GM23248 (cell line): ENCODE measurements around the gene INTS11. TPM values are rescaled to one million over a fixed set of nuclear protein-coding genes. Genes with fewer than 3 reads are reported as not detected.

Experiments used
- DNase-seq: peaks from one replicate; pipeline ENCODE4 v3.0.0-alpha.2; 2015
- H2AFZ ChIP-seq: fragments of 200-600 bp; sonication (generic); 2 replicates; pipeline ENCODE4 v1.6.1; 2016; ENCODE audit warnings: antibody characterized with exemption
- H3F3A ChIP-seq: fragments of 200-600 bp; sonication (generic); 2 replicates; pipeline ENCODE4 v1.6.1; 2016; ENCODE audit warnings: mild to moderate bottlenecking, antibody characterized with exemption, mixed run types; ENCODE audit not compliant: insufficient read depth
- H3K27ac ChIP-seq: fragments of 200-600 bp; sonication (generic); 2 replicates; pipeline ENCODE4 v1.5.1; 2016; ENCODE audit warnings: mild to moderate bottlenecking
- H3K27me3 ChIP-seq: fragments of 200-600 bp; sonication (generic); replicated peaks from 2 replicates; pipeline ENCODE4 v1.6.1; 2016; ENCODE audit warnings: mild to moderate bottlenecking; ENCODE audit not compliant: insufficient read depth
- H3K36me3 ChIP-seq: fragments of 200-600 bp; sonication (generic); 2 replicates; pipeline ENCODE4 v1.6.1; 2016; ENCODE audit warnings: low read depth, mild to moderate bottlenecking
- H3K4me1 ChIP-seq: fragments of 200-600 bp; sonication (generic); 2 replicates; pipeline ENCODE4 v1.6.1; 2016; ENCODE audit warnings: mild to moderate bottlenecking; ENCODE audit not compliant: insufficient read depth
- H3K4me2 ChIP-seq: fragments of 200-600 bp; sonication (generic); one replicate; pipeline ENCODE4 v1.6.1; 2016; ENCODE audit warnings: mild to moderate bottlenecking; ENCODE audit not compliant: unreplicated experiment
- H3K4me3 ChIP-seq: fragments of 200-600 bp; sonication (generic); 2 replicates; pipeline ENCODE4 v1.5.1; 2016; ENCODE audit warnings: mild to moderate bottlenecking
- H3K79me2 ChIP-seq: fragments of 200-600 bp; sonication (generic); 2 replicates; pipeline ENCODE4 v1.6.1; 2016; ENCODE audit warnings: mild to moderate bottlenecking; ENCODE audit not compliant: insufficient read depth
- H3K9ac ChIP-seq: fragments of 200-600 bp; sonication (generic); 2 replicates; pipeline ENCODE4 v1.6.1; 2016; ENCODE audit warnings: mild to moderate bottlenecking
- H3K9me2 ChIP-seq: fragments of 200-600 bp; sonication (generic); 2 replicates; pipeline ENCODE4 v1.6.1; 2016; ENCODE audit warnings: mixed run types, mild to moderate bottlenecking, moderate library complexity; ENCODE audit not compliant: insufficient read depth
- H3K9me3 ChIP-seq: fragments of 200-600 bp; sonication (generic); one replicate; pipeline ENCODE4 v1.6.1; 2017; ENCODE audit warnings: low read depth
- H4K20me1 ChIP-seq: fragments of 200-600 bp; sonication (generic); 2 replicates; pipeline ENCODE4 v1.6.0; 2016; ENCODE audit not compliant: insufficient read depth
- EZH2 ChIP-seq: fragments of 200-600 bp; sonication (generic); IDR thresholded peaks from 2 replicates; pipeline ENCODE4 v1.6.1; 2018; ENCODE audit warnings: antibody characterized with exemption, mild to moderate bottlenecking; ENCODE audit not compliant: insufficient read depth, poor library complexity, severe bottlenecking
- EZH2phosphoT487 ChIP-seq: fragments of 200-600 bp; sonication (generic); IDR thresholded peaks from 2 replicates; pipeline ENCODE4 v1.6.1; 2018; ENCODE audit warnings: antibody characterized with exemption, moderate library complexity, mild to moderate bottlenecking, low read depth; ENCODE audit not compliant: insufficient read depth
- WGBS, 2 experiments: methylation state at CpG; one replicate each; pipeline ENCODE4 v1.1.6; 2015 to 2017; ENCODE audit warnings: low lambda C conversion rate in 2 of 2, low coverage in 1 of 2; ENCODE audit errors: missing lambda C conversion rate in 2 of 2; 5-methylcytosine and 5-hydroxymethylcytosine counted together
- in situ Hi-C: fragments of 300-500 bp; cut with MboI; formaldehyde crosslinking; loops from 2 replicates; pipeline ENCODE4 v1.15.0; 2020
- polyA plus RNA-seq: library from polyadenylated mRNA; unstranded; fragments of >200 nt; fragmentation: Nextera tagmentation; extraction: Ambion mirVana; gene quantifications from 2 replicates; pipeline ENCODE4 v1.2.1, GENCODE V29; 2016
- total RNA-seq: library from RNA; depleted of rRNA; stranded (reverse); fragments of >200 nt; shearing (Covaris generic); gene quantifications from 2 replicates; pipeline ENCODE4 v1.2.3, GENCODE V29; 2014

The INTS11 gene
- total and polyA plus RNA-seq, 2 experiments from 2014 or later = 70.2 to 90.0 TPM

DNA sequence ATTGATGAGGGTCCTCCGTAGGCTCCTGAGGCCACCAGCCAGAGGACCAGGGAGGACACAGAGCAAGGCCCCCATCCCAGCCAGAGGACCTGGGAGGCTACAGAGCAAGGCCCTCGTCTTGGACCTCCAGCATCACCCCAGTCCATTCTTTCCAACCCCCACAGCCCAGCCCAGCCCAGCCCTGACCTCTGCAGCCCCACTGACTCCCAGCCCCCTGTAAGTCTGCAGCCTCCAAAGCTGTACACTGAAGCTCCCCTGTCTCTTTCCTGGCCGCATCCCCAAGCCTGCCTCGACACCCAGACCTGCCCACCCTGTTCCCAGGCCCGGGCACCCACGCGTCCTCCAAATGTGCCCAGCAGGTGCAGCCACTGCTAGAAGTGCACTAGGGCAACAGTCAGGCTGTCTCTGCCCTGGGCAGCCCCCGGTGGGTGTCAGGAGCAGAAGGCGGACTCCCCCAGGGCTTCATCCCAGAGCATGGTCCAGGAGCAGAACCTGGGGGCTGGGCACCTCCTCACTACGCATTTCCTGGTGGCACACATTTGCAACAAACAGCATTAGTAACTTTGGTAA lies 22.7 kb upstream of the INTS11 start:
- peak overlapping the region; percentile 89 for H3K4me2 ChIP-seq
- H3F3A ChIP-seq = peaks cover 2% of the 10 kb centered on the region
- H3K9me2 ChIP-seq = no peaks in the 10 kb centered on the region
- peak overlapping the region; percentile 59 for H3K27ac ChIP-seq
- H3K79me2 ChIP-seq = peaks cover 73% of the 10 kb centered on the region
- H2AFZ ChIP-seq = no peak overlapping the region
- H3K4me3 ChIP-seq = peak overlapping the region; percentile 80
- DNase-seq = no peak
- H3K9ac ChIP-seq = peak overlapping the region; percentile 85
- no peaks in the 10 kb centered on the region for H4K20me1 ChIP-seq
- TF ChIP-seq EZH2 (no peak), EZH2phosphoT487 (no peak)
- WGBS, 2 experiments = 88 to 91% methylated on average over 10 of the region's 10 CpGs
- H3K9me3 ChIP-seq = no peaks in the 10 kb centered on the region
- peaks cover 26% of the 10 kb centered on the region for H3K4me1 ChIP-seq
- in situ Hi-C loops = no loop called here
- H3K27me3 ChIP-seq = no peaks in the 10 kb centered on the region
- H3K36me3 ChIP-seq = no peaks in the 10 kb centered on the region

DNA sequence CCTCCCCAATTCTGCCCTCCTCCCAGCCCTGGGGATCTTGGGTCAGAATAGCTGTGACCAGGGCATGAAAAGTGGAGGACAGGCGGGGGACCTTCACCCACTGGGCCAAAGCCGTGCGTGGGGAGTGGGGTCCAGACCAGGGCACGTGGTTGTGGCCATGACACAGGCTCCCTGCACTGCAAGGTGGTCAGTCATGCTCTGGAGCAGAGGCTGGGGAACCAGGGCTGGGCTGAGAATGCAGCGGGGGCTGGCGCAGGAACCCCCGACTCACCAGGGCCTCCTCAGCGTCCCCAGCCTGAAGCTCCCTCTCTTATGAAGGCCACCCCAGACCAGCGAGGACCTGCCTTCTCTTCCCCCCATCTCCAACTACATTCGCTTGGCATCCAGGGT lies 22.0 kb upstream of the INTS11 start:
- peak overlapping the region; percentile 89 for H3K4me2 ChIP-seq
- in situ Hi-C loops = no loop called here
- no peaks in the 10 kb centered on the region for H3K36me3 ChIP-seq
- 82 to 84% methylated on average over 10 of the region's 10 CpGs for WGBS, 2 experiments
- H3K9me3 ChIP-seq = no peaks in the 10 kb centered on the region
- TF ChIP-seq EZH2phosphoT487 (no peak), EZH2 (no peak)
- peak overlapping the region; percentile 33 for H3K9ac ChIP-seq
- H3K79me2 ChIP-seq = peaks cover 72% of the 10 kb centered on the region
- DNase-seq = no peak
- no peaks in the 10 kb centered on the region; the same call in 1 of the 2 replicates for H3F3A ChIP-seq
- H3K27ac ChIP-seq = peak overlapping the region; percentile 41; the same call in 1 of the 2 replicates
- peaks cover 23% of the 10 kb centered on the region for H3K4me1 ChIP-seq
- H4K20me1 ChIP-seq = no peaks in the 10 kb centered on the region
- H2AFZ ChIP-seq = no peak overlapping the region
- no peaks in the 10 kb centered on the region for H3K27me3 ChIP-seq
- no peaks in the 10 kb centered on the region for H3K9me2 ChIP-seq
- H3K4me3 ChIP-seq = peak overlapping the region; percentile 29; the same call in 1 of the 2 replicates

DNA sequence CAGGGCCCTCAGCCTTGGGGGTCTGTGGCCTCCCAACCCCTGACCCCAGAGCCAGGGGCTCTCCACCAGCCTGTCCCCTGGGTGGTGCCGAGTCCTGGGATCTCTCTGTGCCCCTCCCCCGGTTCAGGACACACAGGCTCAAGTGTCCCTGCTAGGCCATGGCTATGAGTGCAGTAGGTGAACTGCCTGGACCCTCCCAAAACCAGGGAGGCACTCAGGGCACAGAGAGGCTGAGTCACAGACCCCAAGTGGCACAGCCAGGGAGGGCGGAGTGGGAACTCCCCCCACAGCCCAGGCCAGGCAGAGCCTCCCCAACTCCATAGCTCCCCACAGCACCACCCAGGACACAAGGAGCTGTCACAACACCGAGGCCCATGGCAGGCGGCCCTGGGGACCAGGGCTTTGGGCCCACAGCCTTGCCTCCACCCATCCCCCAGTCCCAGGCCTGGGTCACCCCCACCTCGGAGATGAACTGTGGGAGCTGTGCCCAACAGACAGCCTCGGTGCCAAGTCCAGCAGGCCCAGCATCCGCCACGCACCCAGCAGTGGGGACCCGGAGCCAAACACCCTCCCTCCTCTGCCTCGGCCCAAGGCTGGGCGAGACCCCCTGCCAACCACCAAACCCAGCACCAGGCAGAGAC lies 21.5 kb upstream of the INTS11 start:
- WGBS, 2 experiments = 67 to 68% methylated on average over 12 of the region's 12 CpGs
- no peaks in the 10 kb centered on the region for H4K20me1 ChIP-seq
- peak overlapping the region; percentile 19 for H3K4me2 ChIP-seq
- H3K79me2 ChIP-seq = peaks cover 76% of the 10 kb centered on the region
- no peaks in the 10 kb centered on the region for H3K9me3 ChIP-seq
- peak overlapping the region; percentile 41; the same call in 1 of the 2 replicates for H3K27ac ChIP-seq
- peaks cover 23% of the 10 kb centered on the region for H3K4me1 ChIP-seq
- H3K9ac ChIP-seq = peak overlapping the region; percentile 33; the same call in 1 of the 2 replicates
- H3K9me2 ChIP-seq = no peaks in the 10 kb centered on the region
- no peaks in the 10 kb centered on the region for H3K27me3 ChIP-seq
- in situ Hi-C loops = no loop called here
- H2AFZ ChIP-seq = no peak overlapping the region
- no peak for TF ChIP-seq EZH2phosphoT487
- no peak for TF ChIP-seq EZH2
- H3F3A ChIP-seq = no peaks in the 10 kb centered on the region
- H3K4me3 ChIP-seq = no peak overlapping the region
- H3K36me3 ChIP-seq = no peaks in the 10 kb centered on the region; the same call in 1 of the 2 replicates
- no peak for DNase-seq

DNA sequence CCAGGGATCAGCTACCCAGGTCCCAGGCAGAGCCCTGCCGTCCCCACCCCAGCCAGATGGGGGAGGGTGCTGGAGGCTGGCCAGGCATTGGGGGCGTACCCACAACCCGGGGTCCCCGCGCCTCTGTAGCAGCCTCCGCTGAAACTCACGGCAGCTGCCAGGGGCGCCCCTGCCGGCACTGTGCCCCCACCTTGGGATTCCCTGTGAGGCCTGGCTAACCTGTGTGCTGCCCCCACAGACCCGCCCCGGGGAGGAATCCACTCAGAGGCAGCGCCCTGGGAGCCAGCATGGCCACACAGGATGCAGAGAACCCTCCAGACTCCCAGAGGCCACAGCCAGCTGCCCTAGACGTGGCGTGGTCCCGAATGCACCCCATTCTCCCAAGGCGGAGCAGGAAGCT lies 20.9 kb upstream of the INTS11 start:
- peaks cover 23% of the 10 kb centered on the region for H3K4me1 ChIP-seq
- no peaks in the 10 kb centered on the region for H3K27me3 ChIP-seq
- peak overlapping the region; percentile 41; the same call in 1 of the 2 replicates for H3K27ac ChIP-seq
- H3K9ac ChIP-seq = peak overlapping the region; percentile 47
- TF ChIP-seq EZH2phosphoT487 (no peak), EZH2 (no peak)
- 75 to 82% methylated on average over 8 to 16 of the region's 16 CpGs for WGBS, 2 experiments
- in situ Hi-C loops = no loop called here
- no peak overlapping the region for H3K4me3 ChIP-seq
- H3K9me2 ChIP-seq = no peaks in the 10 kb centered on the region
- no peaks in the 10 kb centered on the region for H3K9me3 ChIP-seq
- no peaks in the 10 kb centered on the region for H4K20me1 ChIP-seq
- H3F3A ChIP-seq = no peaks in the 10 kb centered on the region
- DNase-seq = no peak
- no peak overlapping the region for H3K4me2 ChIP-seq
- H3K36me3 ChIP-seq = no peaks in the 10 kb centered on the region; the same call in 1 of the 2 replicates
- H3K79me2 ChIP-seq = peaks cover 79% of the 10 kb centered on the region
- no peak overlapping the region for H2AFZ ChIP-seq
